ENCODE results near the gene AHSP.

- no peak for TF ChIP-seq CTCF (conservative IDR thresholded peaks at IDR 0.05; ENCODE audit: low read depth, low read length)
- no peak for TF ChIP-seq EZH2 (IDR thresholded peaks at IDR 0.05; ENCODE audit: borderline replicate concordance, low read depth, low read length, poor library complexity, severe bottlenecking)
Measured at GRCh38 chr16:31522071-31522470, 5.6 kb upstream of the AHSP start.
